Measurements from ENCODE around the gene TMCC1. TPM values are rescaled to one million over a fixed set of nuclear protein-coding genes. Genes with fewer than 3 reads are reported as not detected.

Gene TMCC1
- total RNA-seq, 1 experiment from 2014 or later = 6.2 TPM

DNA sequence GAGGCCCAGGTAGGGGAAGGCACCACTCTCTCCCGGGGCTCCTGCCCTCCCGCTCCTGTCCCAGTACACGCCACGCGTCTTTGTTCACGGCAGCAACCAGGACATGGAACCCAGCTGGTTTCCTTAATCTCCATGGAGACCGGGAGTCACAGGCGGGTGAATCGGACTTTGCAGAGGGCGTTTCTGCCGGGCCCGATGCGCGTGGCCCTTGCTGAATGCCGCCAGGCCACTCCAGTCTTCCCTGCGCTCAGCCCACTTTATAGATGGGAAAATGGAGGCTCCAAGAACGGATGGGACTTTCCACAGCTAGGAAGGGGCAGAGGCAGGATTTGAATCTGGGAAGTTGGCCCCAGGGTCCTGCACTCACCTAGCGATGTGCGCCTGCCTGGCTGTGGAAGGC, 294.4 kb downstream of the TMCC1 start:
- Histone ChIP-seq H3K9me3 (ENCODE audit: low read length) (no peaks in the 10 kb centered on the region), H3K4me3 (ENCODE audit: low read length) (no peak overlapping the region), H3K4me1 (ENCODE audit: insufficient read depth, low read length) (peaks cover 7% of the 10 kb centered on the region; the same call in 1 of the 2 replicates), H3K27ac (ENCODE audit: low read length) (no peak overlapping the region), H3K9me2 (replicated peaks; ENCODE audit: low read length) (no peaks in the 10 kb centered on the region), H3K27me3 (ENCODE audit: low read length) (no peaks in the 10 kb centered on the region), H4K20me1 (ENCODE audit: low read length) (no peaks in the 10 kb centered on the region), H3K9ac (ENCODE audit: low read length) (no peak overlapping the region), H3K79me2 (ENCODE audit: low read length) (peaks cover 5% of the 10 kb centered on the region), H2AFZ (ENCODE audit: low read length) (no peak overlapping the region), H3K36me3 (ENCODE audit: low read depth, low read length) (no peaks in the 10 kb centered on the region), H3F3A (ENCODE audit: low read length, unreplicated experiment) (no peaks in the 10 kb centered on the region), H3K4me2 (ENCODE audit: low read length) (no peak overlapping the region)
- ATAC-seq (no peak), DNase-seq (no peak)
- no TSS peak for BruUV-seq (replicated peaks)
- ChIA-PET POLR2A (ENCODE audit: unreplicated experiment) (no interaction called here), CTCF (no interaction called here)
- TF ChIP-seq, protein P1, sequence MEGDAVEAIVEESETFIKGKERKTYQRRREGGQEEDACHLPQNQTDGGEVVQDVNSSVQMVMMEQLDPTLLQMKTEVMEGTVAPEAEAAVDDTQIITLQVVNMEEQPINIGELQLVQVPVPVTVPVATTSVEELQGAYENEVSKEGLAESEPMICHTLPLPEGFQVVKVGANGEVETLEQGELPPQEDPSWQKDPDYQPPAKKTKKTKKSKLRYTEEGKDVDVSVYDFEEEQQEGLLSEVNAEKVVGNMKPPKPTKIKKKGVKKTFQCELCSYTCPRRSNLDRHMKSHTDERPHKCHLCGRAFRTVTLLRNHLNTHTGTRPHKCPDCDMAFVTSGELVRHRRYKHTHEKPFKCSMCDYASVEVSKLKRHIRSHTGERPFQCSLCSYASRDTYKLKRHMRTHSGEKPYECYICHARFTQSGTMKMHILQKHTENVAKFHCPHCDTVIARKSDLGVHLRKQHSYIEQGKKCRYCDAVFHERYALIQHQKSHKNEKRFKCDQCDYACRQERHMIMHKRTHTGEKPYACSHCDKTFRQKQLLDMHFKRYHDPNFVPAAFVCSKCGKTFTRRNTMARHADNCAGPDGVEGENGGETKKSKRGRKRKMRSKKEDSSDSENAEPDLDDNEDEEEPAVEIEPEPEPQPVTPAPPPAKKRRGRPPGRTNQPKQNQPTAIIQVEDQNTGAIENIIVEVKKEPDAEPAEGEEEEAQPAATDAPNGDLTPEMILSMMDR (conservative IDR thresholded peaks at IDR 0.05; ENCODE audit: low read depth, low read length) = no peak
- TF ChIP-seq EZH2 (IDR thresholded peaks at IDR 0.05; ENCODE audit: low read length, unreplicated experiment) (no peak), EZH2phosphoT487 (IDR thresholded peaks at IDR 0.05; ENCODE audit: borderline replicate concordance, low read length) (no peak)
- intact Hi-C loops (cut with micrococcal nuclease) = no loop called here

DNA sequence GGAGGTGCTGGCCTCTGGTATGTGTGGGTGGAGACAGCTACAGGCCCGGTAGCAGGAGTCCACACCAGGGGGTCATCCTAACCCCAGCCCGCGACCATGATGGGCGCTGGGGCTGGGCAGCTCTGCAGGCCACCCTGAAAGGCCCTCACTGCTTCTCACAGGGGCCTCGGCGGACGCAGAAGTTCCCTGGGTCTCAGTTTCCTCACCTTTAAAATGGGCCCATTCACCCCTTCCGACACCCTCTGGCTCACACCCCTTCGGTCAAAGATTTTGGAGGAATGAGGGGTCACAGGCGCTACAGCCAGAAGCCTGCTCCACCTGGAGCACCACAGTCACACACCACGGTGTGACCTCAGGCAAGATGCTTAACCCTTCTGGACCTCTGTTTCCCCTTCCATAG, 295.0 kb downstream of the TMCC1 start:
- H3K4me1 ChIP-seq (ENCODE audit: insufficient read depth, low read length) = peaks cover 5% of the 10 kb centered on the region; the same call in 1 of the 2 replicates
- H3K9me2 ChIP-seq (replicated peaks; ENCODE audit: low read length) = no peaks in the 10 kb centered on the region
- TF ChIP-seq EZH2 (IDR thresholded peaks at IDR 0.05; ENCODE audit: low read length, unreplicated experiment) (no peak), EZH2phosphoT487 (IDR thresholded peaks at IDR 0.05; ENCODE audit: borderline replicate concordance, low read length) (no peak)
- TF ChIP-seq, protein P1 (conservative IDR thresholded peaks at IDR 0.05; ENCODE audit: low read depth, low read length) = no peak
- no peak for ATAC-seq
- no peak for DNase-seq
- no peak overlapping the region for H3K4me2 ChIP-seq (ENCODE audit: low read length)
- no peaks in the 10 kb centered on the region for H3K9me3 ChIP-seq (ENCODE audit: low read length)
- H3K36me3 ChIP-seq (ENCODE audit: low read depth, low read length) = no peaks in the 10 kb centered on the region
- H2AFZ ChIP-seq (ENCODE audit: low read length) = no peak overlapping the region
- BruUV-seq (replicated peaks) = no TSS peak
- peaks cover 2% of the 10 kb centered on the region for H3K79me2 ChIP-seq (ENCODE audit: low read length)
- H3K9ac ChIP-seq (ENCODE audit: low read length) = no peak overlapping the region
- no peak overlapping the region for H3K27ac ChIP-seq (ENCODE audit: low read length)
- no peaks in the 10 kb centered on the region for H4K20me1 ChIP-seq (ENCODE audit: low read length)
- H3K27me3 ChIP-seq (ENCODE audit: low read length) = no peaks in the 10 kb centered on the region
- POLR2A ChIA-PET (ENCODE audit: unreplicated experiment) = no interaction called here
- intact Hi-C loops (cut with micrococcal nuclease) = no loop called here
- CTCF ChIA-PET = no interaction called here
- no peaks in the 10 kb centered on the region for H3F3A ChIP-seq (ENCODE audit: low read length, unreplicated experiment)
- no peak overlapping the region for H3K4me3 ChIP-seq (ENCODE audit: low read length)

DNA sequence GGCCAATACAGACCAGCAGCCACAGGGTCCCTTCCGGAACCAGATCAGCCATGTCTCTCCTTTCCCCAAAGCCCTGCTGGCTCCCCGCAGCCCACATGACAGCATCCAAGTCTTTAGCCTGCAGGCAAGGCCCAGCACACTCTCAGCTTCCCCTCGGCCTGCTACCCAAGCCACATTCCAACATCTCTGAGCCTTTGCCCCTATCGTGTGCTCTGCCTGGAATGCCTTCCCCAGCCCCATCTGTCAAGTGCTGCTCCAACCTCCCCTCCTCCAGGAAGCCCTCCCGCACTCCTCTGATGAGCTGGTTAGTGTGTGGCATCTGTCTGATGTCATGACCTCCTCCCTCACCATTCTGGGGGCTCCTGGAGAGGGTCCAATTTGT, 295.5 kb downstream of the TMCC1 start:
- H2AFZ ChIP-seq (ENCODE audit: low read length) = no peak overlapping the region
- H3K4me3 ChIP-seq (ENCODE audit: low read length) = no peak overlapping the region
- peaks cover 2% of the 10 kb centered on the region; the same call in 1 of the 2 replicates for H3K4me1 ChIP-seq (ENCODE audit: insufficient read depth, low read length)
- DNase-seq (no peak), ATAC-seq (no peak)
- ChIA-PET POLR2A (ENCODE audit: unreplicated experiment) (no interaction called here), CTCF (no interaction called here)
- no peaks in the 10 kb centered on the region for H3K9me3 ChIP-seq (ENCODE audit: low read length)
- H3K4me2 ChIP-seq (ENCODE audit: low read length) = no peak overlapping the region
- H3K9me2 ChIP-seq (replicated peaks; ENCODE audit: low read length) = no peaks in the 10 kb centered on the region
- H3K36me3 ChIP-seq (ENCODE audit: low read depth, low read length) = no peaks in the 10 kb centered on the region
- H3K79me2 ChIP-seq (ENCODE audit: low read length) = no peaks in the 10 kb centered on the region
- no peak overlapping the region for H3K9ac ChIP-seq (ENCODE audit: low read length)
- no peaks in the 10 kb centered on the region for H3F3A ChIP-seq (ENCODE audit: low read length, unreplicated experiment)
- H4K20me1 ChIP-seq (ENCODE audit: low read length) = no peaks in the 10 kb centered on the region
- H3K27ac ChIP-seq (ENCODE audit: low read length) = no peak overlapping the region
- intact Hi-C loops (cut with micrococcal nuclease) = no loop called here
- TF ChIP-seq, protein P1 (conservative IDR thresholded peaks at IDR 0.05; ENCODE audit: low read depth, low read length) = no peak
- TF ChIP-seq EZH2phosphoT487 (IDR thresholded peaks at IDR 0.05; ENCODE audit: borderline replicate concordance, low read length) (no peak), EZH2 (IDR thresholded peaks at IDR 0.05; ENCODE audit: low read length, unreplicated experiment) (no peak)
- H3K27me3 ChIP-seq (ENCODE audit: low read length) = no peaks in the 10 kb centered on the region
- BruUV-seq (replicated peaks) = no TSS peak

Other genes starting within 250 kb of the TMCC1 start
- gene TRH, start 81.0 kb upstream of the TMCC1 start, total RNA-seq (2014; rRNA removed) = not detected in 2 replicates
- gene ALG1L2, start 188.1 kb upstream of the TMCC1 start, total RNA-seq (2014; rRNA removed) = not detected in 2 replicates